Endometrium (tissue), 2 donors: ENCODE data around the gene EYS.
"Not testable (repeated sequence)": the region's sequence is repeated elsewhere in the genome, so short reads cannot be mapped to it uniquely, and the experiment has no call there.

Experiments
- FAIRE-seq: peaks from 2 replicates; lab custom pipeline; 2012; peaks lifted over from hg19 to GRCh38; lab: Jason Lieb, UNC
- donor health status: control.
- donor health status: control.

Gene EYS

GRCh38 chr6:63888416-63888815, 1818.6 kb downstream of the EYS start:
- FAIRE-seq, result no peak

GRCh38 chr6:63887804-63888203, 1819.2 kb downstream of the EYS start:
- FAIRE-seq, result not testable (repeated sequence)

GRCh38 chr6:63887002-63887751, 1819.8 kb downstream of the EYS start:
- no peak for FAIRE-seq

- no peak for FAIRE-seq
Observed at GRCh38 chr6:63886341-63886740, 1820.7 kb downstream of the EYS start.

- no peak for FAIRE-seq
Observed at GRCh38 chr6:63883597-63883996, 1823.4 kb downstream of the EYS start.

- FAIRE-seq, result no peak
Observed at GRCh38 chr6:63882208-63882607, 1824.8 kb downstream of the EYS start.

GRCh38 chr6:63881791-63882190, 1825.2 kb downstream of the EYS start:
- no peak for FAIRE-seq

GRCh38 chr6:63872233-63872632, 1834.8 kb downstream of the EYS start:
- FAIRE-seq, result no peak

GRCh38 chr6:63868351-63868750, 1838.7 kb downstream of the EYS start:
- no peak for FAIRE-seq

GRCh38 chr6:63864671-63865318, 1842.2 kb downstream of the EYS start:
- FAIRE-seq, result no peak

- no peak for FAIRE-seq
Observed at GRCh38 chr6:63864061-63864460, 1843.0 kb downstream of the EYS start.

- no peak for FAIRE-seq
Observed at GRCh38 chr6:63862486-63863198, 1844.4 kb downstream of the EYS start.

GRCh38 chr6:63859528-63859927, 1847.5 kb downstream of the EYS start:
- FAIRE-seq, result no peak

- no peak for FAIRE-seq
Observed at GRCh38 chr6:63858691-63859090, 1848.3 kb downstream of the EYS start.

- no peak for FAIRE-seq
Observed at GRCh38 chr6:63856271-63856670, 1850.8 kb downstream of the EYS start.

GRCh38 chr6:63844287-63844686, 1862.7 kb downstream of the EYS start:
- no peak for FAIRE-seq

- no peak for FAIRE-seq
Observed at GRCh38 chr6:63839485-63839884, 1867.5 kb downstream of the EYS start.

GRCh38 chr6:63828678-63829077, 1878.3 kb downstream of the EYS start:
- FAIRE-seq, result not testable (repeated sequence)

- FAIRE-seq, result no peak
Observed at GRCh38 chr6:63824722-63825121, 1882.3 kb downstream of the EYS start.

GRCh38 chr6:63821442-63821841, 1885.6 kb downstream of the EYS start:
- FAIRE-seq, result no peak

GRCh38 chr6:63819831-63820230, 1887.2 kb downstream of the EYS start:
- FAIRE-seq, result no peak

- FAIRE-seq, result no peak
Observed at GRCh38 chr6:63817492-63818050, 1889.5 kb downstream of the EYS start.

GRCh38 chr6:63816982-63817436, 1890.0 kb downstream of the EYS start:
- FAIRE-seq, result no peak
